CD4-positive, alpha-beta T cell treated with Interleukin-6 at 100 ng/mL for 8 hours (primary cell): ENCODE results near the gene BMPR2.

Experiments used
- DNase-seq: peaks from one replicate; pipeline ENCODE4 v3.0.0-alpha.2; 2020; ENCODE audit warnings: mixed read lengths, low spot score

Gene BMPR2

DNA sequence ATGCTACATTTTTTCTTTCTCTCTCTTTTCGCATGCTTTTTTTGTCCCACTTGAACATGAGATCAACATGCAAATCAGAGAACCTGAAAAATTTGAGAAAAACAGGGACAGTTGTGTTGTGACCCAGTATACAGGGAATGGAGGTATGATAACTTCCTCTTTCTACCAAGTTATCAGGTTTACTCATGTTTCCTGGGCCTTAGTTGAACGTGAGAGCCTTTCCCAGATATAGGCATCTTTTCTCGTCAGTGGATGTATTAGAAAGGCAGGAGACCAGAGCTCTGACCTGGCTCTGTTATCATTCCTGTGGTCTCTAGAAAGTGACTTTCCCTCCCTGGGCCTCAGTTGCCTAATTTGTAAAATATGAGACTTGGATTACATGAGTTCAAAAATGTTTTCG lies 228.6 kb downstream of the BMPR2 start:
- no peak for DNase-seq

DNA sequence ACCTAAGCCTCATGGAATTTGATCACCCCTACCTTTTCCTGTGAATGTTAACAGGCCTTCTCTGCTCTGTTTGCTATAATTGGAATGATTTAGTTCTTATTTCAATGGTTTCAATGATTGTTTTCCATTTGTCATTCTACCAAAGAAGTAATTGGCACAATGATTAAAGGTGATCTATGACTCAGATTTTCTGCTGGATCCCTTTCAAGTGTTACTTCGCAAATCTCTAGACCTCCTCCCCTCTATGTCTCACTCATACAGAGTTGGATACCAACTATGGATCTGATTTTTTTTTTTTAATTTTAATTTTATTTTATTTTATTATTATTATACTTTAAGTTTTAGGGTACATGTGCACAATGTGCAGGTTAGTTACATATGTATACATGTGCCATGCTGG lies 229.0 kb downstream of the BMPR2 start:
- DNase-seq: no peak

DNA sequence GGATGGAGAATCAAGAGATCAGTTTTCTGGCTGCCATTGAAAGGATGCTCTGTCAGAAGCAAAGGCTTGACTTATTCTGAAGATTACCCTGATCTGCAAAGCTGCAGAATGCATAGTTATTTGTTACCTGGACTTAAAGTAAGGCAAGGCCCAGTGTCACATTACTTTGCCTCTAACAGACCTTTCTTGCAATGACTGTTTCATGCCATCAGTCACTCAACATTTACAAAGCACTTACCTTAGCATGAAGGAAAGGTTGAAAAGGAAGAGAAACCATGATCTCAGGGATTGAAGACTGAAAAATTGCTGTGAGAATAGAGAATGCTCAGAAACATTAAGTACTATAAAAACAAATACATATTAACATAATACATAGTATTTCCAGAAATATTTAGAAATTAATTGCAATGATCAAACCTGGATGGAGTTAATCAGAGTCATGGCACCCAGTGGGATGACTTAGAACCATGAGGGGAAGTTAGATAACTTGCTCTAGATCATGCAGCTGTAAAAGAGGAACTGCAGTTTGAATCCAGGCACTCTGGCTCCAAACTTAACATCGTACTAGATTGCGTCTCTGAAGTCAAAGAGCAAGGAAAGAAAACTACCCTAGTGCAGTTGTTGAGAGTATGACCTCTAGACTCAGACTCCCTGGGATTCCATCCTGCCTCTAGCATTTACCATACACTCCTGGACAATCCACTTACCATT lies 232.2 kb downstream of the BMPR2 start:
- DNase-seq: no peak

DNA sequence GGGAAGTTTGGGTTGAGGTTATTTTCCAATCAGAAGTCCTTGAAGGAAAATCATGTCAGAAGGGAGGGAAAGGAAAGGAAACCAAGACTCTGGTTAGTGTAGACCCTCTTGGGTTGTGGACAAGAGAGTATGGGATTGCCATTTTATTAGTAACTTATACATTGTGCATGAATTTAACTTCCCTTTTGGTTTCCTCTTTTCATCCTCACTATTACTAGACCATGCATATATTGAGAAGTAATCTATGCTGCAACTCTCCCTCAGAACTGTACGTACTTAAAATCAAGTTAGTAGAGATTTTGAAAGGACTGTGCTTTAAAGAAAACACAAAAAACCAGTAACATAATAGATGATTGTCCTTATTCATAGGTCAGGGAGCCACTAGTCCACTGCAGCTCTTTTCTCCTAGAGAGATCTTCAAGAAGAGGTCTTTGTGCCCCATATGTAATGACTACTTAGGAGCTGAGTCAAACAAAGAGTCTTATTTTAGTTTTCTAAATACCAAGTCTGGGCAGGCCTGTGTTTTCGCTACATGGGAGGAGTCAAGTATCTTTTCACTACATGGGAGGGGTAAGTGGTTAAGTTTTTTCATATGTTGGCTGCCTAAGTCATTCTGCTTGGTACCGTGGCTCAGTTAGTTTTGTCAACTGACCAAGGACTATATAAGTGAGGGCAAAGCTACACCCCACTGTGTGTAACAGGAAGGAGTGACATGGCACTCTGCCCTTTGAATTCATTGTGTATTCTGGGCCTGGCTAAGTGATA lies 233.4 kb downstream of the BMPR2 start:
- no peak for DNase-seq

DNA sequence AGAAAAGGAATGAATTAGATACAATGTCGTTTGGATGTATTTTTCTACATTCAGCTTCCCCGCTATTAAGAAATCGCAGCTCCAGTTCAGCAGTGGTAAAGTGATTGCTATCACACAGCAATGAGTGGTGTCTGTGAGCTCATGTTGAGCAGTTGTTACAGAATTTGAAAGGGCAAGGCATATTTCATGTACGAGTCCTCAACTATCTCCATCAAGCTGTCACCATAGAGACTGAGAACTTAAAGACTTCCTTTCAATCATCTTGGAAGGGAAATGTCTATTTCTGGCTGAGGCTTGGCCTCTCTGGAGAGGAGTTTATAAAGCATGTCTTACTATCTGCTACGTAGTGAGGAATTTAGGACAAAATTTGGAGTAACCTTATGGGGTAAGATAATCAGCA lies 234.3 kb downstream of the BMPR2 start:
- DNase-seq: no peak

DNA sequence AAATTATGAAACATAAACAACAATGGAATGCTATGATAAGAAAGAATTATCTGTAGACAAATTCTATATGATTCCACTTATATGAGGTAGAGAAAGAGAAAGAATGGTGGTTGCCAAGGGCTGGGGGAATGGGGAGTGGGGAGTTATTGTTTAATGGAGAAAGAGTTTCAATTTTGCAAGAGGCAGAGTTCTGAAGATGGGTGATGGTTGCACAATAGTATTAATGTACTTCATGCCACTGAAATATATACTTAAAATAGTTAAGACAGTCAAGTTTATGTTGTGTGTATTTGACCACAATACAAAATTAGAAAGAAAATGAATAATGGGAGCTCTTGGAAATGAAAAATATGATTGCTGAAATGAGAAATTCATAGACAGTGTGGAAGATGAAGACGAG lies 236.0 kb downstream of the BMPR2 start:
- DNase-seq: no peak

DNA sequence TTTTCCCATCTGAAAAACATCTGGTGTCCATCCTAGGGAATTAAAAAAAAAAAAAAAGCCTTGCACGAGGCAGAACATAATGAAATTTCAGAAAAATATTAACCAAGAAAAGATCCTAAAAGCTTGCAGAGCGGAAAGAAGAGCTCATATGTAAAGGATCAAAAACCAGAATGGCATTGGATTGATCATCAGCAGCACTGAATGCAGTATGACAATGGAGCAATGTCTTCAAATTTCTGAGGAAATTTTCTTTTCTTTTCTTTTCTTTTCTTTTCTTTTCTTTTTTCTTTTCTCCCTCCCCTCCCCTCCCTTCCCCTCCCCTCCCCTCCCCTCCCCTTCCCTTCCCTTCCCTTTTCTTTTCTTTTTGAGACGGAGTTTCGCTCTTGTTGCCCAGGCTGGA lies 237.4 kb downstream of the BMPR2 start:
- DNase-seq: no peak
